CD4-positive, alpha-beta T cell treated with Interleukin-6 at 100 ng/mL for 8 hours (primary cell): ENCODE results near the gene SMTN.

ENCODE experiments used
- DNase-seq: peaks from one replicate; pipeline ENCODE4 v3.0.0-alpha.2; 2020; ENCODE audit warnings: mixed read lengths, low spot score

Gene SMTN

GRCh38 chr22:31127181-31127772 lies 46.2 kb downstream of the SMTN start:
- no peak for DNase-seq

DNA sequence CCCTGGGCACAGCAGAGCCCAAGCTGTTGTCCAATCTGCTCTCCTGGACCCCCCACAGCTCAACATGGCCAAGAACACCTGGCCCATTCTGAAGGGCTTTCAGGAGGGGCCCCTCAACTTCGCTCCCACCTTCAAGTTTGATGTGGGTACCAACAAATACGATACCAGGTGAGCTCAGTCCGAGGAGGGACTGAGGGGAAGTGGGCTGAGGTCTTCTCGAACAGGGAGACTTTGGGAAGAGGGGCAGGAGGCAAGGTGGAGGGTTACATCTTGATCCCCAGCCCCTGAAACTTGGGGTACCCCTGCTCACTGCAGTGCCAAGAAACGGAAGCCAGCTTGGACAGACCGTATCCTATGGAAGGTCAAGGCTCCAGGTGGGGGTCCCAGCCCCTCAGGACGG lies 47.0 kb downstream of the SMTN start:
- no peak for DNase-seq

GRCh38 chr22:31130873-31131272 lies 49.8 kb downstream of the SMTN start:
- no peak for DNase-seq

DNA sequence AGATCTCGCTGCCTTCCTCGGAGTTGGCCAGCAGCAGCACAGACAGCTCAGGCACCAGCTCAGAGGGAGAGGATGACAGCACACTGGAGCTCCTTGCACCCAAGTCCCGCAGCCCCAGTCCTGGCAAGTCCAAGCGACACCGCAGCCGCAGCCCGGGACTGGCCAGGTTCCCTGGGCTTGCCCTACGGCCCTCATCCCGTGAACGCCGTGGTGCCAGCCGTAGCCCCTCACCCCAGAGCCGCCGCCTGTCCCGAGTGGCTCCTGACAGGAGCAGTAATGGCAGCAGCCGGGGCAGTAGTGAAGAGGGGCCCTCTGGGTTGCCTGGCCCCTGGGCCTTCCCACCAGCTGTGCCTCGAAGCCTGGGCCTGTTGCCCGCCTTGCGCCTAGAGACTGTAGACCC lies 52.8 kb downstream of the SMTN start:
- no peak for DNase-seq

DNA sequence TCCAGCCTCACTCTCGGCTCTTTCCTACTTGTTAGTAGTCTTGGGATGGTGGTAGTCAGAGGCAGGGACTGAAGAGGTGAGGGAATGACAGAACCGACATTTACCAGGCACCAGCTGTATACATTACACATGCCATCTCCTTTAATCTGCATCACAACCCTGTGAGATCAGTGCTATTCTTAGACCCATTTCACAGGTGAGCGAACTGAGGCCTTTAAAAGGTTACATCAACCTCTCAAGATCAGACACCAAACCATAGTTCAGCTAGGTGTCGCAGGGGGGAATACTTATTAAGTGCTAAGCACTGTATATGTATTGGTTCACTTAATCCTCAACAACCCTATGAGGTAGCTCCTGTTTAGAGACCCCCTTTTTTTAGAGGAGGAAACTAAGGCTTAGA lies 53.6 kb downstream of the SMTN start:
- no peak for DNase-seq

- DNase-seq: no peak
These were observed 54.6 kb downstream of the SMTN start for GRCh38 chr22:31135706-31136105.

GRCh38 chr22:31136155-31136554 lies 55.0 kb downstream of the SMTN start:
- DNase-seq: no peak

- DNase-seq: no peak
These were observed 55.6 kb downstream of the SMTN start for GRCh38 chr22:31136711-31137110.

DNA sequence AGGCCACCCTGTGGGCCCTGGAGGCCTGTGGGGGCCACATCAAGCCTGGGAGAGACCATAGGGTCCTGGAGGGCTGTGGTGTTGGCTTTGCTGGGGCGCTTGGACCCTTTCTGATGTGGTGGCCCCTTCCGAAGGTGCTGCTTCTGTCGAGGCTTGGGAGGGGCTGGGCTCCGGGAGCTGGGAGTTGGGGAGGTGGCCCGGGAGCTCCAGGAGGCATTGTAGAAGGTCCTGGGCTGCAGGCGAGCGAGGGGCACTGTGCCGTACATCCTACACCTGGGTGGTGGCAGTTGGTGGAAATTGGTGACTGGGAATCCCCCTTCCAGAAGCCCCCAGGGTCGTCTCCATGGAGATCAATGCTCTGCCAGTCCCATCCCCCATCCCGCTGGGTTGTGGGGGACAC lies 56.6 kb downstream of the SMTN start:
- DNase-seq: no peak

GRCh38 chr22:31138126-31138525 lies 57.0 kb downstream of the SMTN start:
- no peak for DNase-seq

GRCh38 chr22:31139066-31139465 lies 57.9 kb downstream of the SMTN start:
- DNase-seq: no peak

GRCh38 chr22:31139866-31140716 lies 59.0 kb downstream of the SMTN start, which contains the start of gene PLA2G3:
PLA2G3 (minus strand) TSS chr22:31140508; CDS start chr22:31140354, 154 bp downstream.
- no peak for DNase-seq

GRCh38 chr22:31140746-31141145 lies 59.6 kb downstream of the SMTN start:
- no peak for DNase-seq

- no peak for DNase-seq
These were observed 60.4 kb downstream of the SMTN start for GRCh38 chr22:31141551-31141950.

DNA sequence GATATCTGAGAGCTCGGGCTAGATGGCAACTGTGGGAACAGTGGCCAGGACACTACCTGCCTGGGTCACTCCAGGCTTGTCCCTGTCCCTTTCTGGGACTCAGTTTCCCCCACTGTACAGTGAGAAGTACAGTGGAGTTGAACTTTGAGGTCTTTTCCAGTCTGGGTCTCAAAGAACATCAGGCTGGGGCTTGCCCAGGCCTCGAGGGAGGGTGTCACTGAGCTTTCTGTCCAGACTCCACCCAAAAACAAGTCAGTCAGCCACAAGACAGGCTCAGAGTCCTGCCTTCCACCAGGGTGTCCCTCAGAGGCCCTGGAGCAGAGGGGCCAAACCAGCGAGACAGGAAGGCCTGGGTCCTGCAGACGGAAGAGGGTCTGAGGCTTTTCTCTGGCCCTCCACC lies 61.2 kb downstream of the SMTN start:
- DNase-seq: no peak

DNA sequence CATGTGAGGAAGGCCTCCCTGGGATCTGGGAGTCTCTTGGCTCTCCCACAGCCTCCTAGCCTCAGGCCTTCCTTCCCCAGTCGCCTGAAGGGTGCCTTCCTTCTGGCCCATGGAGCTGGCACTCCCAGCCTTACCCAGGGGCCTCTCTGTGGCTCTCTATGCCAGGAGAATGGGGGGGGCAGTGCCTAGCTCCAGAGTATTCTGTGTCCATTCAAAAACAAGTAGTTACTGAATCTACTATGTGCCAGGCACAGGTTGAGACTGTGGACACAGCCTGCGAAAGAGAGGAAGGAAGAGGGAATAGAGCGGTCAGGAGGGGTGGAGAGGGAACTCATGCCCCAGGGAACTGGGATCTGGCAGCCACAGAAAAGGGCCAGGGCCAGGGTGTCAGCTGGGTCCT lies 61.9 kb downstream of the SMTN start:
- DNase-seq: no peak

GRCh38 chr22:31143537-31143936 lies 62.4 kb downstream of the SMTN start:
- DNase-seq: no peak

DNA sequence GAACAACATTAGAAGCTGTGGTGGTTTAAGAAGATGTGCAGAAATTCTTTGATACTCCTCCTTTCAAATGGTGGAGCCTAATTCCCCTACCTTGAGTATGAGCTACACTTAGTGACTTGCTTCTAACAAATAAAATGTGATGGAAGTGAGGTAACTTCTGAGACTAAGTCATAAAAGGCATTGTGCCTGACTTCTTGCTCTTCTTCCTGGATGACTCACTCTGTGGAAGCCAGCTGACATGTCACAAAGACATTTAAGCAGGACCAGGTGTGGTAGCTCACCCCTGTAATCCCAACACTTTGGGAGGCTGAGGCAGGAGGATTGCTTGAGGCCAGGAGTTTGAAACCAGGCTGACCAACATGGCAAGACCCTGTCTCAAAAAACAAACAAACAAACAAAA lies 63.1 kb downstream of the SMTN start:
- no peak for DNase-seq

DNA sequence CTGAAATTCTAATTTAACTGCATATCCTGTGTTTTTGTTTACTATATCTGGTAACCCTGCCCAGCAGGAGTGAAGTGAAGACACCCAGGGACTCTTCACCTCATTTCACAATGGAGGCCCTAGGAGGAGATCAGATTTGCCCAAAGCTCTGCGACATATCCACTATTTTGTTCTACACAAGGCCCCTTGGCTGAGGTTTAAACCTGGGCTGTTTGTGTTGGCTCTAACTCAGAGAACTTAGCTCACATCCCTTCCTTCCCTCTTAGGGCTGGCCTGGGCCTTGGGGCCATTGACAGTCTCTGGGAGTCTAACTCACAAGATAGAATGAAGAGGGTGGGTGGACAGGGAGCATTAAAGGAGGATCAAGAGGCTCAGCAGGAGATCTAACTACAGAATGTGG lies 67.4 kb downstream of the SMTN start:
- DNase-seq: no peak

- DNase-seq: peak; percentile 28
These were observed 68.0 kb downstream of the SMTN start for GRCh38 chr22:31148953-31149627.

- DNase-seq: no peak
These were observed 69.5 kb downstream of the SMTN start for GRCh38 chr22:31150615-31151014.

DNA sequence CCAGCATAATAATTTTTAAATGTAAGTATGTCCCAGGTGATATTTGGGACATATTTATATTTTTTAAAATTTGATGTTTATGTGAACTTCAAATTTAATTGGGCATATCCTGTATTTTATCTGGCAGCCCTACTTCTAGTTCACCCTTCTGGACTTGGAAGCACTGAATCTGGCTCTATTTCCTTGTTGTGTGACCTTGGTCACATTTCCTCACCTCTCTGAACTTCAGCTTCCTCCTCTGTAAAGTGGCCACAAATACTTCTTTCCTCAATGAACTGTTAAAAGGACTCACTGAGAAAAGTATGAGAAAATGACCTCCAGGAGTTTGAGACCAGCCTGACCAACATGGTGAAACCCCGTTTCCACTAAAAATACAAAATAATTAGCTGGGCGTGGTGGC lies 70.8 kb downstream of the SMTN start:
- no peak for DNase-seq

DNA sequence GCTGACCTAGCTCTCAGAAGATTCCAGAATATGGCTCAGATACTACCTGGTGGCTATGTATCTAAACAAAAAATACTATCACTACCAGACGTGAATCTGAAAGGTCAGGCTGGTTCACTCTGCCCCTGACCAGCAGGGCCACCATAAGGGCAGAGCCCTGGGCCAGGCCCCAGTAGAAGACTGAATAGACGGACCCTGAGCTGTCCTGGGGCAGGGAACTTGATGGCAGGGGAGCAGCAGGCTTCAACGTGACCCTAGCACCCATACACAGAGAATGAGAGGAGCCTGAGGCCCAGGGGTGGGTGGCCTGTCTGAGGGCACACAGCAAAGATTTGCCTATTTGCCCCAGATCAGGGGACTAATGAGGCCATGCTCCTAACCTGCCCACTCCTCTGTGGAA lies 72.2 kb downstream of the SMTN start:
- DNase-seq: no peak
